ENCODE data around the gene CDH13.

Gene CDH13

DNA sequence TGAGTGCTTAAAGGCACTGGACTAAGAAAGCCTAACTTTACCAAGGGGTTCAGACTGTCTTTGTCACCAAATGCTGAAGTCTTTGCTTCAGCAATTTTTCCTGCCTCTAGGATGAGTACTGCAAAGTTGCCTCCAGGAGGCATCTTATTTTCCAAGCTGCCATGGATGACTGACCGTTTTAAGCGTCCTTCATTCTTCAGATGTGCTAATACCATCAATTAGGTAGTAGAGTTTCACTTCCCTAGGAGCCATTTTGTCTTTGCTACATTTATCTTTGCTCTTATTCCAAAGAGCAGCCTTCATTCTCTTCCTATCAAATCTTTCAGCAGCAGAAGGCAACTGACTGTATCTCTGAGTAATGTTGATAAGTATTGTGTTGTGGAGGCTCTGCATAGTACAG lies 440.1 kb downstream of the CDH13 start:
- no CpG with 5 or more reads among the region's 2 CpGs for WGBS (ENCODE audit: extremely low coverage, insufficient coverage, low lambda C conversion rate)
- Histone ChIP-seq H3K79me2 (ENCODE audit: control insufficient read depth, insufficient read depth, low read length) (no peaks in the 10 kb centered on the region), H3K4me3 (ENCODE audit: low read length) (no peak overlapping the region), H4K8ac (ENCODE audit: low read depth, low read length) (no peak overlapping the region), H2BK15ac (replicated peaks; ENCODE audit: low read depth) (no peak overlapping the region), H3K4me1 (ENCODE audit: control insufficient read depth, low read depth, low read length) (no peaks in the 10 kb centered on the region), H3K23ac (ENCODE audit: low read length) (no peak overlapping the region), H3K27ac (ENCODE audit: low read depth, low read length) (no peak overlapping the region), H3K4me2 (ENCODE audit: low read length) (no peak overlapping the region), H3K36me3 (ENCODE audit: control insufficient read depth, insufficient read depth, low read length) (no peaks in the 10 kb centered on the region), H3K56ac (ENCODE audit: low read length) (no peak overlapping the region), H2BK120ac (ENCODE audit: low read depth, low read length) (no peak overlapping the region), H4K5ac (ENCODE audit: low read length) (no peak overlapping the region), H3K4ac (ENCODE audit: low read depth, low read length) (no peak overlapping the region), H3K79me1 (ENCODE audit: low read length) (no peaks in the 10 kb centered on the region), H3K9ac (ENCODE audit: low read length) (no peak overlapping the region), H2BK5ac (ENCODE audit: low read length) (no peak overlapping the region), H3K18ac (ENCODE audit: low read length) (no peak overlapping the region), H2AK5ac (ENCODE audit: low read length) (no peak overlapping the region), H3K27me3 (ENCODE audit: insufficient read depth, low read length, poor library complexity) (no peaks in the 10 kb centered on the region)
- no peak for DNase-seq

DNA sequence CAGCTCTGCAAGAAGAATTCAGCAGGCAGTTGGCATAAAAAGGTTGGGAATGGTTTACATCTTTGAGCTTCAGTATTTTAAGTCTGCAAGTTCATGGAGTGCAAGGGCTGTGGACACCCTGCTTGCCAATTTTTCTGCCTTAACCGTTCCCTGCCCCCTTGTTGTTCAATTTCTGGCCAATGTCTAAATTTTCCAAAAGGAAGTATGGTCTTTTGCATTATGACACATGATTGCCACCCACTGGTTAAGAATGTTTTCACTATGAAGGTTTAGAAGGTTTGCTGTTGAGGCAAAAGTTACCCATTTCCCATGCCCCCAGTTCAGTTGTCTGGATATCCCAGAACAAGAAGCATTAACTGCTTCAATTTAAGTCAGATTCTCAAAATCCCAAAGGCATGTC lies 441.9 kb downstream of the CDH13 start:
- H3K18ac ChIP-seq (ENCODE audit: low read length), result no peak overlapping the region
- H3K23ac ChIP-seq (ENCODE audit: low read length), result no peak overlapping the region
- H3K4me2 ChIP-seq (ENCODE audit: low read length), result no peak overlapping the region
- H3K27me3 ChIP-seq (ENCODE audit: insufficient read depth, low read length, poor library complexity), result no peaks in the 10 kb centered on the region
- H2BK120ac ChIP-seq (ENCODE audit: low read depth, low read length), result no peak overlapping the region
- no peak overlapping the region for H3K9ac ChIP-seq (ENCODE audit: low read length)
- H3K79me1 ChIP-seq (ENCODE audit: low read length), result no peaks in the 10 kb centered on the region
- H2AK5ac ChIP-seq (ENCODE audit: low read length), result no peak overlapping the region
- H3K4ac ChIP-seq (ENCODE audit: low read depth, low read length), result no peak overlapping the region
- H2BK15ac ChIP-seq (replicated peaks; ENCODE audit: low read depth), result no peak overlapping the region
- H4K5ac ChIP-seq (ENCODE audit: low read length), result no peak overlapping the region
- H3K4me3 ChIP-seq (ENCODE audit: low read length), result no peak overlapping the region
- no peak overlapping the region for H4K8ac ChIP-seq (ENCODE audit: low read depth, low read length)
- no peak overlapping the region for H3K56ac ChIP-seq (ENCODE audit: low read length)
- no peaks in the 10 kb centered on the region for H3K79me2 ChIP-seq (ENCODE audit: control insufficient read depth, insufficient read depth, low read length)
- H2BK5ac ChIP-seq (ENCODE audit: low read length), result no peak overlapping the region
- no peaks in the 10 kb centered on the region for H3K36me3 ChIP-seq (ENCODE audit: control insufficient read depth, insufficient read depth, low read length)
- no CpG with 5 or more reads among the region's 1 CpG for WGBS (ENCODE audit: extremely low coverage, insufficient coverage, low lambda C conversion rate)
- no peak overlapping the region for H3K27ac ChIP-seq (ENCODE audit: low read depth, low read length)
- DNase-seq, result no peak
- H3K4me1 ChIP-seq (ENCODE audit: control insufficient read depth, low read depth, low read length), result no peaks in the 10 kb centered on the region

DNA sequence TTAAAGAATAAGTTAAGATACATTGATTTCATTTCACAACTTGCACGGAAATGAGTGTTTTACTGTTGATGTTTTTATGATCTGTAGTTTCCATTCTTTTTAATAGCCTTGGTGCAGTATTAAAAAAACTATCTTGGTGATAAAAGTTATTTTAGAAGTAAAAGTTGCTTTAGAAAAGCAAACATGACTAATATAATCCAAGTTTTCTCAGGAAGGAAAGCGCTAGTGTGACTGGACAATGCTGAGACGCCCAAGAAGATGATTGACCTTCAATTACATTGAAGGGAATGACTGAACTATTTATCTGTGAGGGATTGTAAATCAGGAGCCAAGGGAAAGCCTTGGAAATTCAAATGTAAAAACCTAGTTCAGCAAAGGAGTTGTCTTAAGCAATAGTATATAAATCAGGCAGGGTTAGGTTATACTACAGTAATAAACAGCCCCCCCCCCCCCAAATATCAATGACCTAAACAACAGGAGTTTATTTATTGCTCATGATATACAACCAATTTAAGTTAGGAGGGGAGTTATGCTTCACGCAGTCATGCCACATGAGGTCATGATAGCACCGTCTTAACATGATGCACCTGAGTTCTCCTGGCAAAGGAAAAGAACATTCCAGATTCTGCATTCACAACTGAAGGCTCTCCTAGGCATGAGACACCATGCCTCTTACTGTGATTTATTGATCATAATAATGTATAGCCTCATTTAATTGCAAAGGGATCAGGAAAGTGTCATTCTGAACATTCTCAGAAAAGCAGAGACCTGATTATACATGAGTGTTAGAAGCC lies 443.8 kb downstream of the CDH13 start:
- H3K9ac ChIP-seq (ENCODE audit: low read length), result no peak overlapping the region
- no peak overlapping the region for H4K5ac ChIP-seq (ENCODE audit: low read length)
- DNase-seq, result no peak
- H3K4me3 ChIP-seq (ENCODE audit: low read length), result no peak overlapping the region
- H3K4ac ChIP-seq (ENCODE audit: low read depth, low read length), result no peak overlapping the region
- no CpG with 5 or more reads among the region's 5 CpGs for WGBS (ENCODE audit: extremely low coverage, insufficient coverage, low lambda C conversion rate)
- H3K18ac ChIP-seq (ENCODE audit: low read length), result no peak overlapping the region
- no peaks in the 10 kb centered on the region for H3K36me3 ChIP-seq (ENCODE audit: control insufficient read depth, insufficient read depth, low read length)
- H3K56ac ChIP-seq (ENCODE audit: low read length), result no peak overlapping the region
- no peak overlapping the region for H2AK5ac ChIP-seq (ENCODE audit: low read length)
- no peak overlapping the region for H4K8ac ChIP-seq (ENCODE audit: low read depth, low read length)
- H3K27ac ChIP-seq (ENCODE audit: low read depth, low read length), result no peak overlapping the region
- no peak overlapping the region for H3K23ac ChIP-seq (ENCODE audit: low read length)
- H2BK5ac ChIP-seq (ENCODE audit: low read length), result no peak overlapping the region
- no peak overlapping the region for H2BK15ac ChIP-seq (replicated peaks; ENCODE audit: low read depth)
- H3K4me2 ChIP-seq (ENCODE audit: low read length), result no peak overlapping the region
- H3K79me1 ChIP-seq (ENCODE audit: low read length), result no peaks in the 10 kb centered on the region
- no peaks in the 10 kb centered on the region for H3K4me1 ChIP-seq (ENCODE audit: control insufficient read depth, low read depth, low read length)
- H2BK120ac ChIP-seq (ENCODE audit: low read depth, low read length), result no peak overlapping the region
- H3K79me2 ChIP-seq (ENCODE audit: control insufficient read depth, insufficient read depth, low read length), result no peaks in the 10 kb centered on the region
- H3K27me3 ChIP-seq (ENCODE audit: insufficient read depth, low read length, poor library complexity), result no peaks in the 10 kb centered on the region

DNA sequence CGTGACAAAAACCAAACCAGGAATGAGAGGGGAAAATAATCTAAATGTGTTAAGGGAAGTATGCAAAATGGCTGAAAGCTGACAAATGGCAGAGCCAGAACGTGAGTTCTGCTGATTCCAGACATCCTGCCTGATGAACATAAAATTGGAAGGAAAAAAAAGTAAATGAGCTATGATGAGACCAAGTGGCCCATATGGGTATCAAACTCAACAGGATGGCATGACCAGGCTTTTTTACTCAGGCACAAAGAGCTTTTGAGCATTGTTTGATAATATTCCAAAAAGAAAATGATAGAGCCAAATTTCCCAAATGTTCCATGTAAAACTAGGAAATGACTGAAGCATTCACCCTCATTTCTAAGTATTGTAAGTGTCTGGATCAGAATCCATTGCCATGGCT lies 449.2 kb downstream of the CDH13 start:
- Histone ChIP-seq H3K79me2 (ENCODE audit: control insufficient read depth, insufficient read depth, low read length) (no peaks in the 10 kb centered on the region), H3K4ac (ENCODE audit: low read depth, low read length) (no peak overlapping the region), H3K79me1 (ENCODE audit: low read length) (no peaks in the 10 kb centered on the region), H3K27me3 (ENCODE audit: insufficient read depth, low read length, poor library complexity) (no peaks in the 10 kb centered on the region), H3K36me3 (ENCODE audit: control insufficient read depth, insufficient read depth, low read length) (no peaks in the 10 kb centered on the region), H2BK15ac (replicated peaks; ENCODE audit: low read depth) (no peak overlapping the region), H3K9ac (ENCODE audit: low read length) (no peak overlapping the region), H2AK5ac (ENCODE audit: low read length) (no peak overlapping the region), H3K23ac (ENCODE audit: low read length) (no peak overlapping the region), H3K56ac (ENCODE audit: low read length) (no peak overlapping the region), H3K4me1 (ENCODE audit: control insufficient read depth, low read depth, low read length) (no peaks in the 10 kb centered on the region), H2BK5ac (ENCODE audit: low read length) (no peak overlapping the region), H3K4me2 (ENCODE audit: low read length) (no peak overlapping the region), H2BK120ac (ENCODE audit: low read depth, low read length) (no peak overlapping the region), H3K4me3 (ENCODE audit: low read length) (no peak overlapping the region), H3K18ac (ENCODE audit: low read length) (no peak overlapping the region), H3K27ac (ENCODE audit: low read depth, low read length) (no peak overlapping the region), H4K5ac (ENCODE audit: low read length) (no peak overlapping the region), H4K8ac (ENCODE audit: low read depth, low read length) (no peak overlapping the region)
- no CpG with 5 or more reads among the region's 2 CpGs for WGBS (ENCODE audit: extremely low coverage, insufficient coverage, low lambda C conversion rate)
- DNase-seq, result no peak

DNA sequence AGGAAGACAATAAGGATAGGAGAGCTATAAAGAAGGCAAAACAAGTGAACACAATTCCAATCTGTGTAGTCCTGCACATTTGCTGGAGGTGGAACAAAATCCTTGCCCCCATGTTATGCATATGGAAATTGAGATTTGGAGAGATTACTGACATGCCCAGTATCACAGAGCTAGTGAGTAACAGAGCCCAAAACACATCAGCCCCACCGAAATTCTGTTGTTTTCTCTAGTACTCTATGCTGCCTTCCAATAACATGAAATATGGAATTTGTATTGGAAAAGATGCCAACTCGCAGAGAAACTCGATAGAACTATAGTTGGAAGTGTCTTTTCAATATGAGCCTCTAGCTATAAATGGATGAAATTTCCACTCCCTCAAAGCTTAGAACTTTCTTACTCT lies 456.6 kb downstream of the CDH13 start:
- Histone ChIP-seq H3K79me1 (ENCODE audit: low read length) (no peaks in the 10 kb centered on the region), H3K4me1 (ENCODE audit: control insufficient read depth, low read depth, low read length) (no peaks in the 10 kb centered on the region), H3K36me3 (ENCODE audit: control insufficient read depth, insufficient read depth, low read length) (no peaks in the 10 kb centered on the region), H3K4me2 (ENCODE audit: low read length) (no peak overlapping the region), H2BK5ac (ENCODE audit: low read length) (no peak overlapping the region), H3K79me2 (ENCODE audit: control insufficient read depth, insufficient read depth, low read length) (no peaks in the 10 kb centered on the region), H2AK5ac (ENCODE audit: low read length) (no peak overlapping the region), H3K56ac (ENCODE audit: low read length) (no peak overlapping the region), H3K18ac (ENCODE audit: low read length) (no peak overlapping the region), H2BK15ac (replicated peaks; ENCODE audit: low read depth) (no peak overlapping the region), H3K4ac (ENCODE audit: low read depth, low read length) (no peak overlapping the region), H3K23ac (ENCODE audit: low read length) (no peak overlapping the region), H3K4me3 (ENCODE audit: low read length) (no peak overlapping the region), H3K27me3 (ENCODE audit: insufficient read depth, low read length, poor library complexity) (no peaks in the 10 kb centered on the region), H4K8ac (ENCODE audit: low read depth, low read length) (no peak overlapping the region), H3K27ac (ENCODE audit: low read depth, low read length) (no peak overlapping the region), H3K9ac (ENCODE audit: low read length) (no peak overlapping the region), H4K5ac (ENCODE audit: low read length) (no peak overlapping the region), H2BK120ac (ENCODE audit: low read depth, low read length) (no peak overlapping the region)
- no peak for DNase-seq
- no CpG with 5 or more reads among the region's 3 CpGs for WGBS (ENCODE audit: extremely low coverage, insufficient coverage, low lambda C conversion rate)

DNA sequence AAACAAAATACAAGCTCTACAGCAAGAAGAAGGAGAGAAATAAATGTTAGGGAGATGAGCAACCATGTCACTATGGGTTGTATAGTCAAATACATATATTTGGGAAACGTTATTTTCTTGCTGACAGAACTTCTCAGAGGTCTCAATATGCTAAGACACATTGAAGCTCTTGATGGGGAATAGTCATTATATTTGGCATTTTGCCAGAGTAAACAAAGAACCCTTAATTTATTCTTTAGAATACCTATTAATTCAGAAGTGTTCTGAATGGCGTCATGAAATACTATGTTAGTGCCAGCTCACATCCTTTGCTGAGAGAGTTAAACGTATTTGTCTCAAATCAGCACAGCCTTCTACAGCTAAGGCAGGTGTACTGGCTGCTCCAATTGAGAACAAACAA lies 458.9 kb downstream of the CDH13 start:
- no peaks in the 10 kb centered on the region for H3K36me3 ChIP-seq (ENCODE audit: control insufficient read depth, insufficient read depth, low read length)
- H3K4me2 ChIP-seq (ENCODE audit: low read length), result no peak overlapping the region
- no peak overlapping the region for H3K56ac ChIP-seq (ENCODE audit: low read length)
- no peak overlapping the region for H3K4ac ChIP-seq (ENCODE audit: low read depth, low read length)
- no peak overlapping the region for H2BK5ac ChIP-seq (ENCODE audit: low read length)
- no peak overlapping the region for H2BK120ac ChIP-seq (ENCODE audit: low read depth, low read length)
- no peak for DNase-seq
- H3K27ac ChIP-seq (ENCODE audit: low read depth, low read length), result no peak overlapping the region
- no peak overlapping the region for H3K23ac ChIP-seq (ENCODE audit: low read length)
- H3K79me1 ChIP-seq (ENCODE audit: low read length), result no peaks in the 10 kb centered on the region
- no CpG with 5 or more reads among the region's 3 CpGs for WGBS (ENCODE audit: extremely low coverage, insufficient coverage, low lambda C conversion rate)
- H4K5ac ChIP-seq (ENCODE audit: low read length), result no peak overlapping the region
- no peak overlapping the region for H3K9ac ChIP-seq (ENCODE audit: low read length)
- no peaks in the 10 kb centered on the region for H3K4me1 ChIP-seq (ENCODE audit: control insufficient read depth, low read depth, low read length)
- H3K79me2 ChIP-seq (ENCODE audit: control insufficient read depth, insufficient read depth, low read length), result no peaks in the 10 kb centered on the region
- no peak overlapping the region for H2AK5ac ChIP-seq (ENCODE audit: low read length)
- H3K4me3 ChIP-seq (ENCODE audit: low read length), result no peak overlapping the region
- H2BK15ac ChIP-seq (replicated peaks; ENCODE audit: low read depth), result no peak overlapping the region
- no peak overlapping the region for H4K8ac ChIP-seq (ENCODE audit: low read depth, low read length)
- no peak overlapping the region for H3K18ac ChIP-seq (ENCODE audit: low read length)
- H3K27me3 ChIP-seq (ENCODE audit: insufficient read depth, low read length, poor library complexity), result no peaks in the 10 kb centered on the region

Measured in mesendoderm (in vitro differentiated cells).